Epithelial cell of esophagus (primary cell): ENCODE results near the gene NQO1.

Experiments
- DNase-seq: peaks from one replicate; pipeline ENCODE4 v3.0.0; 2010; ENCODE audit warnings: low read depth
- H3K4me3 ChIP-seq: 2 replicates; pipeline ENCODE4 v1.5.1; 2011; ENCODE audit warnings: mild to moderate bottlenecking, low read length, control low read depth
- CTCF ChIP-seq: IDR thresholded peaks from 2 replicates; pipeline ENCODE4 v1.5.1; 2011; ENCODE audit warnings: low read depth, mild to moderate bottlenecking, low read length, control low read depth, inconsistent platforms; ENCODE audit not compliant: insufficient read depth; ENCODE audit errors: missing control alignments

The NQO1 gene

GRCh38 chr16:69726313-69727060 is at the start of gene NQO1:
TSS of gene NQO1 (minus strand) at chr16:69726560. CDS start at chr16:69726439, 121 bp downstream.
- H3K4me3 ChIP-seq = peak within 1 kb of the TSS; percentile 48
- TF ChIP-seq CTCF = no peak
- peak; percentile 97 for DNase-seq

- no peak overlapping the region for H3K4me3 ChIP-seq
- TF ChIP-seq CTCF = no peak
- no peak for DNase-seq
Measured at GRCh38 chr16:69775563-69775962, 49.2 kb upstream of the NQO1 start.

GRCh38 chr16:69773260-69773947 is 47.0 kb upstream of the NQO1 start:
- no peak overlapping the region for H3K4me3 ChIP-seq
- TF ChIP-seq CTCF = no peak

GRCh38 chr16:69771651-69771967 is 45.2 kb upstream of the NQO1 start:
- DNase-seq = no peak
- H3K4me3 ChIP-seq = no peak overlapping the region
- no peak for TF ChIP-seq CTCF

More at GRCh38 chr16:69773260-69773947, 47.0 kb upstream of the NQO1 start:
- no peak for DNase-seq

- no peak for TF ChIP-seq CTCF
- DNase-seq = no peak
- H3K4me3 ChIP-seq = no peak overlapping the region
Measured at GRCh38 chr16:69769404-69769803, 43.0 kb upstream of the NQO1 start.

GRCh38 chr16:69768666-69769065 is 42.3 kb upstream of the NQO1 start:
- DNase-seq = no peak
- no peak overlapping the region for H3K4me3 ChIP-seq
- TF ChIP-seq CTCF = no peak
